Endodermal cell (in vitro differentiated cells): ENCODE data around the gene FIP1L1. TPM values are rescaled to one million over a fixed set of nuclear protein-coding genes. Genes with fewer than 3 reads are reported as not detected.
A peak's percentile ranks its signal among the peaks of the same experiment; 100 is the strongest.

Experiments used
- DNase-seq: peaks from one replicate; pipeline ENCODE4 v3.0.0-alpha.2; 2017
- H3K27ac ChIP-seq: 2 replicates; pipeline ENCODE4 v1.5.1; 2013; ENCODE audit warnings: mild to moderate bottlenecking, low read depth, low read length, moderate library complexity
- H3K27me3 ChIP-seq: 2 replicates; pipeline ENCODE4 v1.6.1; 2013; ENCODE audit warnings: mild to moderate bottlenecking, low read length, moderate library complexity; ENCODE audit not compliant: insufficient read depth, control insufficient read depth, poor library complexity, severe bottlenecking
- H3K36me3 ChIP-seq: 2 replicates; pipeline ENCODE4 v1.7.0; 2013; ENCODE audit warnings: mild to moderate bottlenecking, low read length, moderate library complexity; ENCODE audit not compliant: control insufficient read depth, insufficient read depth
- H3K4me1 ChIP-seq: one replicate; pipeline ENCODE4 v1.7.0; 2013; ENCODE audit warnings: low read length; ENCODE audit not compliant: control insufficient read depth, insufficient read depth
- H3K4me3 ChIP-seq: 2 replicates; pipeline ENCODE4 v1.5.1; 2013; ENCODE audit warnings: mild to moderate bottlenecking, low read length, moderate library complexity
- H3K9ac ChIP-seq: 2 replicates; pipeline ENCODE4 v1.6.1; 2013; ENCODE audit warnings: mild to moderate bottlenecking, low read length, moderate library complexity; ENCODE audit not compliant: poor library complexity, severe bottlenecking; ENCODE audit errors: extremely low read depth
- H3K9me3 ChIP-seq: 2 replicates; pipeline ENCODE4 v1.6.1; 2013; ENCODE audit warnings: mild to moderate bottlenecking, low read length, moderate library complexity; ENCODE audit not compliant: control insufficient read depth
- H3K27ac Mint-ChIP-seq: 2 replicates; pipeline ENCODE4 v1.8.0; 2020; ENCODE audit warnings: mixed read lengths
- H3K27me3 Mint-ChIP-seq: 2 replicates; pipeline ENCODE4 v1.8.0; 2021; ENCODE audit warnings: mild to moderate bottlenecking, mixed read lengths; ENCODE audit not compliant: insufficient read depth
- H3K36me3 Mint-ChIP-seq: 2 replicates; pipeline ENCODE4 v1.8.0; 2020; ENCODE audit warnings: low read depth, mixed read lengths
- H3K4me1 Mint-ChIP-seq: 2 replicates; pipeline ENCODE4 v1.8.0; 2020; ENCODE audit warnings: mixed read lengths
- H3K4me3 Mint-ChIP-seq: 2 replicates; pipeline ENCODE4 v1.8.0; 2020; ENCODE audit warnings: mild to moderate bottlenecking, moderate library complexity, mixed read lengths
- H3K9me3 Mint-ChIP-seq: 2 replicates; pipeline ENCODE4 v1.8.0; 2020; ENCODE audit warnings: mild to moderate bottlenecking, mixed read lengths
- CTCF ChIP-seq: fragments of 200-600 bp; sonication (generic); conservative IDR thresholded peaks from 2 replicates; pipeline ENCODE4 v1.5.0; 2021; ENCODE audit warnings: antibody characterized with exemption, mild to moderate bottlenecking
- WGBS, 2 experiments: methylation state at CpG; one replicate each; pipeline versions ENCODE4 v1.1.5 to v1.1.7; 2013; ENCODE audit warnings: missing lambda C conversion rate in 2 of 2, mixed read lengths in 1 of 2; ENCODE audit not compliant: insufficient coverage in 1 of 2, insufficient read length in 1 of 2; 5-methylcytosine and 5-hydroxymethylcytosine counted together
- total RNA-seq, 2 donors: library from RNA; stranded (reverse); fragmentation: NEBNext Ultra II Directional in 1 of 2; extraction: Animal tissue kit (Norgen Biotek cat#: 25700) in 1 of 2; gene quantifications; 2 replicates in 1 of 2; 3 replicates in 1 of 2; pipeline ENCODE4 v1.2.1, GENCODE V29; 2021

The FIP1L1 gene
- total RNA-seq, 2 donors from 2014 or later = 79.2 to 88.8 TPM

- no peak overlapping the region for H3K27ac ChIP-seq
- H3K4me3 ChIP-seq = no peak overlapping the region
- no peak for TF ChIP-seq CTCF
- H3K4me1 ChIP-seq = no peaks in the 10 kb centered on the region
- no peak for DNase-seq
- Mint-ChIP-seq H3K27ac (peak overlapping the region; percentile 9), H3K36me3 (peaks cover 45% of the 10 kb centered on the region), H3K4me1 (peaks cover 9% of the 10 kb centered on the region), H3K9me3 (no peaks in the 10 kb centered on the region), H3K27me3 (no peaks in the 10 kb centered on the region), H3K4me3 (no peak overlapping the region)
- no peaks in the 10 kb centered on the region for H3K27me3 ChIP-seq
- H3K9me3 ChIP-seq = no peaks in the 10 kb centered on the region
- H3K36me3 ChIP-seq = peaks cover 68% of the 10 kb centered on the region
- H3K9ac ChIP-seq = no peak overlapping the region
- WGBS, 2 experiments = 87 to 90% methylated on average over 2 of the region's 2 CpGs
Measured at GRCh38 chr4:53444954-53445353, 67.5 kb downstream of the FIP1L1 start.

- H3K27me3 Mint-ChIP-seq = no peaks in the 10 kb centered on the region
- Histone ChIP-seq H3K36me3 (peaks cover 62% of the 10 kb centered on the region), H3K9me3 (no peaks in the 10 kb centered on the region), H3K27me3 (no peaks in the 10 kb centered on the region), H3K4me3 (no peak overlapping the region), H3K9ac (no peak overlapping the region), H3K4me1 (no peaks in the 10 kb centered on the region), H3K27ac (no peak overlapping the region)
- TF ChIP-seq CTCF = no peak
- no peak overlapping the region for H3K4me3 Mint-ChIP-seq
- peak overlapping the region; percentile 21 for H3K27ac Mint-ChIP-seq
- peaks cover 56% of the 10 kb centered on the region for H3K36me3 Mint-ChIP-seq
- WGBS, 2 experiments = 92 to 98% methylated on average over 2 to 3 of the region's 3 CpGs
- no peaks in the 10 kb centered on the region for H3K4me1 Mint-ChIP-seq
- H3K9me3 Mint-ChIP-seq = no peaks in the 10 kb centered on the region
- DNase-seq = peak; percentile 48
Measured at GRCh38 chr4:53450773-53451172, 73.3 kb downstream of the FIP1L1 start.

- Mint-ChIP-seq H3K9me3 (no peaks in the 10 kb centered on the region), H3K36me3 (peaks cover 50% of the 10 kb centered on the region), H3K27me3 (no peaks in the 10 kb centered on the region), H3K4me1 (no peaks in the 10 kb centered on the region), H3K27ac (no peak overlapping the region), H3K4me3 (no peak overlapping the region)
- H3K4me3 ChIP-seq = no peak overlapping the region
- no peak overlapping the region for H3K9ac ChIP-seq
- no peaks in the 10 kb centered on the region for H3K27me3 ChIP-seq
- H3K27ac ChIP-seq = no peak overlapping the region
- peaks cover 61% of the 10 kb centered on the region for H3K36me3 ChIP-seq
- no peaks in the 10 kb centered on the region for H3K4me1 ChIP-seq
- 91% methylated on average over 1 to 2 of the region's 2 CpGs for WGBS, 2 experiments
- no peak for DNase-seq
- no peak for TF ChIP-seq CTCF
- H3K9me3 ChIP-seq = no peaks in the 10 kb centered on the region
Measured at GRCh38 chr4:53453385-53453784, 75.9 kb downstream of the FIP1L1 start.
